Thyroid gland (tissue), 4 donors: ENCODE results near the gene SCGB1A1. TPM values are rescaled to one million over a fixed set of nuclear protein-coding genes. Genes with fewer than 3 reads are reported as not detected.
A peak's percentile ranks its signal among the peaks of the same experiment; 100 is the strongest.

Experiments
- DNase-seq, 2 donors: peaks; one replicate each; pipeline ENCODE4 v3.0.0-alpha.2; 2019
- H3K27ac ChIP-seq, 3 donors: fragments of 200-600 bp; sonication (generic); 1 replicate in 2 of 3; 2 replicates in 1 of 3; pipeline ENCODE4 v1.5.1; 2016 to 2019; ENCODE audit warnings: mild to moderate bottlenecking in 1 of 3, moderate library complexity in 1 of 3
- H3K27me3 ChIP-seq: fragments of 200-600 bp; sonication (generic); one replicate; pipeline ENCODE4 v1.5.1; 2019
- H3K36me3 ChIP-seq, 2 donors: fragments of 200-600 bp; sonication (generic); one replicate each; pipeline ENCODE4 v1.5.1; 2016 to 2019
- H3K4me1 ChIP-seq, 2 donors: fragments of 200-600 bp; sonication (generic); one replicate each; pipeline ENCODE4 v1.5.1; 2017 to 2019
- H3K4me3 ChIP-seq, 3 donors: fragments of 200-600 bp; sonication (generic); replicated peaks in 1 of 3; 1 replicate in 2 of 3; 2 replicates in 1 of 3; pipeline ENCODE4 v1.5.1; 2016; ENCODE audit warnings: mild to moderate bottlenecking in 1 of 3
- H3K9me3 ChIP-seq: fragments of 200-600 bp; sonication (generic); one replicate; pipeline ENCODE4 v1.5.1; 2017
- CTCF ChIP-seq, 6 experiments: fragments of 200-600 bp in 3 of 6; fragments of 450-650 bp in 3 of 6; sonication (generic) in 3 of 6; IDR thresholded peaks; one replicate each; pipeline ENCODE4 v1.5.1; 2016 to 2019; ENCODE audit warnings: antibody characterized with exemption in 6 of 6, mild to moderate bottlenecking in 2 of 6, inconsistent platforms in 1 of 6, moderate library complexity in 1 of 6
- POLR2A ChIP-seq, 2 donors: fragments of 450-650 bp; IDR thresholded peaks; one replicate each; pipeline ENCODE4 v1.6.1; 2017; ENCODE audit warnings: antibody characterized with exemption in 2 of 2, mild to moderate bottlenecking in 2 of 2, moderate library complexity in 1 of 2
- WGBS, 2 donors: methylation state at CpG; one replicate each; pipeline ENCODE4 v1.1.5; 2017; 5-methylcytosine and 5-hydroxymethylcytosine counted together
- intact Hi-C: fragments of 100-400 bp; cut with DNase I; formaldehyde crosslinking; loops from one replicate; pipeline ENCODE4 v1.15.1; 2023
- total RNA-seq, 4 donors: library from RNA; depleted of rRNA; stranded (reverse); fragments of >200 nt; gene quantifications; one replicate each; pipeline ENCODE4 v1.2.3, GENCODE V29; 2016

Gene SCGB1A1
- total RNA-seq, 4 donors from 2014 or later = not detected

GRCh38 chr11:62443390-62444235 lies 24.8 kb downstream of the SCGB1A1 start:
- WGBS, 2 donors = 60 to 74% methylated on average over 10 to 11 of the region's 17 CpGs
- H3K27ac ChIP-seq = peak overlapping the region in 2 of 3 donors; percentile 64 to 73
- H3K36me3 ChIP-seq = no peaks in the 10 kb centered on the region
- peak; percentile 44 for DNase-seq
- H3K9me3 ChIP-seq = no peaks in the 10 kb centered on the region
- no peaks in the 10 kb centered on the region for H3K27me3 ChIP-seq
- H3K4me3 ChIP-seq = peak overlapping the region in 1 of 3 donors; percentile 2
- TF ChIP-seq CTCF (IDR thresholded peaks at IDR 0.05) = no peak
- no peak for TF ChIP-seq POLR2A (IDR thresholded peaks at IDR 0.05)
- peaks cover 17 to 36% of the 10 kb centered on the region in 2 donors for H3K4me1 ChIP-seq
- intact Hi-C loops = no loop called here

DNA sequence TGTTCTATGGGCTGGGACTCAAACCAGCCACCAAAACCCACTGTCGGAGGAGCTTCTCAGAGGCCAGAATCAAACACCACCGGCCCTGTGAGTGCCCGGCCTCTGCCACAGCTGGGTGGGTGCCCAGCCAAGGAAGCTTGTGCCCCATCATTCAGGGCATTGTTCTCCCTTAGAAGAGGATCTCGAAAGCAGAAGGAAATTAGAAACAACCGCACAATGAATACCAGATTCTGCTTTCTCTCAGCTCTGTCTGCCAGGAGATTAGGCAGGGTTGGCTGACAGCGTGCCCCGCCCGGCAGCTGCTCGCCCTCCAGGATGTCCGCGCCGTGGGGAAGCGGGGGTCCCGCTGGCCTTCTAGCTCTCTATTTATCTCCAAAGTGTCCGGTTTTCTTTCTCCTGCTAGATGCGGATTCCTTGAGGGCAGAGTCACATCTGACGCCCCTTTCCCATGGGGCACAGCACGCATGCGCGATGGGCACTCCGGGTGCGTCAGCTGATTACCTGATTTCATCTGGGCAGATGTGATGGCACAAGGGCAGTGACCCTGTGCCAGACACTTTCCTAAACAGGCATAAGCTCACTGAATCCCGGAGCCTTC lies 25.5 kb downstream of the SCGB1A1 start:
- Histone ChIP-seq H3K27me3 (no peaks in the 10 kb centered on the region), H3K36me3 (no peaks in the 10 kb centered on the region), H3K9me3 (no peaks in the 10 kb centered on the region), H3K4me1 (peaks cover 17 to 41% of the 10 kb centered on the region in 2 donors), H3K4me3 (peak overlapping the region in 1 of 3 donors; percentile 2), H3K27ac (peak overlapping the region in 2 of 3 donors; percentile 64 to 73)
- 25 to 47% methylated on average over 23 of the region's 23 CpGs for WGBS, 2 donors
- peak; percentile 20 to 39 for DNase-seq
- intact Hi-C loops = no loop called here
- TF ChIP-seq CTCF (IDR thresholded peaks at IDR 0.05) (no peak), POLR2A (IDR thresholded peaks at IDR 0.05) (no peak)

DNA sequence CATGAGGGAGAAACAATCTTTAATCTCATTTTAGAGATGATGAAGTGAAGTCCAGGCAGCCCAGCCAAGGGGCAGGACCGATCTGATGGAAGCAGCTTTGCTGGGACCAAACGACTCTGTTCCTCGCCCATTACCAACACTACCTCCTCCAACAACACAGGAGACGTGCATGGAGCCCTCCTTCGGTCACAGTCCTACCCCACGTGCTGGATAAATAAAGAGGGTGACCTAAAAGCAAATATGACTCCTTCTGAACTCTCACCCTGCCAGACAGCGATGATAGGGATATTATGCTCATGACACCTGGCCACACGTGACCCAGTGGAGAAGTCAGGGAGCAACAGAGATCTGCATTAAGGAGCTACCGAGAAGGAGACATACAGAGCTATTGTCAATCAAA lies 26.0 kb downstream of the SCGB1A1 start:
- TF ChIP-seq POLR2A (IDR thresholded peaks at IDR 0.05) (no peak), CTCF (IDR thresholded peaks at IDR 0.05) (no peak)
- H3K27ac ChIP-seq = peak overlapping the region; percentile 38 to 73 (median 64)
- H3K4me3 ChIP-seq = no peak overlapping the region
- no peaks in the 10 kb centered on the region for H3K9me3 ChIP-seq
- 37 to 63% methylated on average over 9 of the region's 9 CpGs for WGBS, 2 donors
- intact Hi-C loops = no loop called here
- H3K36me3 ChIP-seq = no peaks in the 10 kb centered on the region
- peaks cover 17 to 43% of the 10 kb centered on the region in 2 donors for H3K4me1 ChIP-seq
- H3K27me3 ChIP-seq = no peaks in the 10 kb centered on the region
- no peak for DNase-seq

DNA sequence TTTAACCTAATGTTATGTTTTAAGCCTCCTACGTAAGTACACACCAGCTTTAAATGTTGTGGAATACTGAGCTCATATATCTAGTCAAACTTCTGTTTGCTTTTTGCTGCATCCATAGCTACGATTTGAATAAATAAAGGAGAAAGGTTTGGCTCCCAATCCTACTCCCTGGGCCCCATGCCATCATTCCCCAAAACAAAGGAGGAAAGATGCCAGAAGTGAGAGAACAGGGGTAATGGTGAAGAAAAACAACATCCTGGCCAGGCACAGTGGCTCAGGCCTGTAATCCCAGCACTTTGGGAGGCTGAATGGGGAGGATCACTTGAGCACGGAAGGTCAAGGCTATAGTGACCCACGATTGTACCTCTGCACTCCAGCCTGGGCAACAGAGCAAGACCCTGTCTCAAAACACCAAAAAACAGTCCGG lies 26.5 kb downstream of the SCGB1A1 start:
- no peak for TF ChIP-seq POLR2A (IDR thresholded peaks at IDR 0.05)
- TF ChIP-seq CTCF (IDR thresholded peaks at IDR 0.05) = no peak
- H3K4me3 ChIP-seq = no peak overlapping the region
- H3K36me3 ChIP-seq = no peaks in the 10 kb centered on the region
- intact Hi-C loops = no loop called here
- H3K27ac ChIP-seq = peak overlapping the region; percentile 38 to 73 (median 64)
- peak in 1 of 2 donors; percentile 33 for DNase-seq
- H3K9me3 ChIP-seq = no peaks in the 10 kb centered on the region
- no peaks in the 10 kb centered on the region for H3K27me3 ChIP-seq
- peaks cover 17 to 41% of the 10 kb centered on the region in 2 donors for H3K4me1 ChIP-seq
- WGBS, 2 donors = 58 to 60% methylated on average over 5 of the region's 5 CpGs

GRCh38 chr11:62446091-62446490 lies 27.3 kb downstream of the SCGB1A1 start:
- Histone ChIP-seq H3K4me3 (no peak overlapping the region), H3K27ac (no peak overlapping the region), H3K27me3 (no peaks in the 10 kb centered on the region), H3K9me3 (no peaks in the 10 kb centered on the region), H3K36me3 (no peaks in the 10 kb centered on the region), H3K4me1 (peaks cover 17 to 37% of the 10 kb centered on the region in 2 donors)
- TF ChIP-seq POLR2A (IDR thresholded peaks at IDR 0.05) (no peak), CTCF (IDR thresholded peaks at IDR 0.05) (no peak)
- intact Hi-C loops = no loop called here
- DNase-seq = no peak
- WGBS, 2 donors = 83 to 92% methylated on average over 5 of the region's 5 CpGs
